SK-N-SH (cell line): ENCODE results near the gene CCDC15. TPM values are rescaled to one million over a fixed set of nuclear protein-coding genes. Genes with fewer than 3 reads are reported as not detected.

ENCODE experiments used
- CTCF ChIA-PET: fragments of 300-600, 350-600 bp; formaldehyde crosslinking; extraction: SDS; loops from one replicate; lab custom pipeline; 2021; lab: Yijun Ruan, JAX
- POLR2A ChIA-PET: fragments of 350-600 bp; sonication (Branson Sonifier 250); formaldehyde crosslinking; extraction: SDS; loops from one replicate; lab custom pipeline; 2020; ENCODE audit warnings: antibody characterized with exemption, inconsistent platforms; lab: Yijun Ruan, JAX
- DNase-seq: peaks from one replicate; pipeline ENCODE4 v3.0.0; 2012
- H2AFZ ChIP-seq: fragments of 200-600 bp; sonication (generic); 2 replicates; pipeline ENCODE4 v1.8.1; 2016; ENCODE audit warnings: antibody characterized with exemption, mild to moderate bottlenecking, low read depth
- H3F3A ChIP-seq: fragments of 200-600 bp; sonication (generic); replicated peaks from 2 replicates; pipeline ENCODE3; 2016; ENCODE audit warnings: antibody characterized with exemption, mild to moderate bottlenecking; ENCODE audit not compliant: insufficient read depth
- H3K27ac ChIP-seq, 2 experiments: fragments of 200-500 bp in 1 of 2; fragments of 200-600 bp in 1 of 2; sonication (Bioruptor generic) in 1 of 2; sonication (generic), shearing (Covaris generic) in 1 of 2; 2 replicates each; pipeline versions ENCODE4 v1.5.1 to v1.6.1; 2014 to 2016; ENCODE audit warnings: low read depth in 2 of 2, inconsistent platforms in 1 of 2, low read length in 1 of 2, mild to moderate bottlenecking in 1 of 2, mixed read lengths in 1 of 2
- H3K27me3 ChIP-seq: fragments of 200-600 bp; sonication (generic), shearing (Covaris generic); 2 replicates; pipeline ENCODE4 v1.6.1; 2016; ENCODE audit warnings: mixed run types; ENCODE audit not compliant: insufficient read depth
- H3K36me3 ChIP-seq, 2 experiments: fragments of 200-500 bp in 1 of 2; fragments of 200-600 bp in 1 of 2; sonication (Bioruptor generic) in 1 of 2; sonication (generic) in 1 of 2; replicated peaks in 1 of 2; 2 replicates each; pipeline versions ENCODE3 to v1.5.1; 2014 to 2016; ENCODE audit warnings: low read length in 1 of 2, mild to moderate bottlenecking in 1 of 2; ENCODE audit not compliant: insufficient read depth in 2 of 2, control insufficient read depth in 1 of 2
- H3K4me1 ChIP-seq, 2 experiments: fragments of 200-500 bp in 1 of 2; fragments of 200-600 bp in 1 of 2; sonication (Bioruptor generic) in 1 of 2; sonication (generic), shearing (Covaris generic) in 1 of 2; 2 replicates each; pipeline versions ENCODE4 v1.5.1 to v1.6.1; 2014 to 2016; ENCODE audit warnings: low read depth in 1 of 2, low read length in 1 of 2, mixed run types in 1 of 2; ENCODE audit not compliant: insufficient read depth in 2 of 2, control insufficient read depth in 1 of 2
- H3K4me2 ChIP-seq: fragments of 200-600 bp; sonication (generic), shearing (Covaris generic); 2 replicates; pipeline ENCODE4 v1.6.1; 2017; ENCODE audit warnings: mixed run types
- H3K4me3 ChIP-seq, 2 experiments: fragments of 200-500 bp in 1 of 2; fragments of 200-600 bp in 1 of 2; sonication (Bioruptor generic) in 1 of 2; sonication (generic), shearing (Covaris generic) in 1 of 2; 2 replicates each; pipeline versions ENCODE4 v1.5.1 to v1.8.1; 2014 to 2016; ENCODE audit warnings: low read depth in 2 of 2, inconsistent platforms in 1 of 2, low read length in 1 of 2, mild to moderate bottlenecking in 1 of 2, mixed read lengths in 1 of 2, moderate library complexity in 1 of 2
- H3K79me2 ChIP-seq: fragments of 200-600 bp; sonication (generic); 2 replicates; pipeline ENCODE4 v1.8.1; 2017; ENCODE audit warnings: mild to moderate bottlenecking; ENCODE audit not compliant: insufficient read depth
- H3K9ac ChIP-seq: fragments of 200-600 bp; sonication (generic); 2 replicates; pipeline ENCODE4 v1.6.1; 2017; ENCODE audit warnings: mixed run types
- H3K9me2 ChIP-seq: fragments of 200-600 bp; sonication (generic); 2 replicates; pipeline ENCODE4 v1.6.1; 2017; ENCODE audit warnings: mixed run types
- H3K9me3 ChIP-seq: fragments of 200-600 bp; sonication (generic); 2 replicates; pipeline ENCODE4 v1.6.1; 2017; ENCODE audit warnings: mixed run types, mild to moderate bottlenecking, moderate library complexity
- H4K20me1 ChIP-seq: fragments of 200-600 bp; sonication (generic); 2 replicates; pipeline ENCODE4 v1.6.1; 2017; ENCODE audit warnings: mild to moderate bottlenecking, mixed run types; ENCODE audit not compliant: insufficient read depth
- CHD2 ChIP-seq: fragments of 150-350 bp; IDR thresholded peaks from 2 replicates; pipeline ENCODE4 v1.6.1; 2018; ENCODE audit warnings: low read length; ENCODE audit not compliant: partially characterized antibody
- ELF1 ChIP-seq: IDR thresholded peaks from 2 replicates; pipeline ENCODE4 v1.4.0; 2012
- EP300 ChIP-seq, 2 experiments: IDR thresholded peaks; 2 replicates each; pipeline versions ENCODE4 v1.4.0 to v1.6.1; 2012; ENCODE audit warnings: borderline replicate concordance in 1 of 2, low read depth in 1 of 2, low read length in 1 of 2
- EZH2phosphoT487 ChIP-seq: fragments of 200-600 bp; sonication (generic); IDR thresholded peaks from 2 replicates; pipeline ENCODE4 v1.6.1; 2017; ENCODE audit warnings: low read depth, mixed run types, mild to moderate bottlenecking, antibody characterized with exemption, moderate library complexity, borderline replicate concordance
- FOSL2 ChIP-seq: IDR thresholded peaks from 2 replicates; pipeline ENCODE4 v1.4.0; 2012; ENCODE audit warnings: low read depth, mild to moderate bottlenecking, moderate library complexity, borderline replicate concordance
- FOXJ3 ChIP-seq: sonication (generic); formaldehyde crosslinking; IDR thresholded peaks from 2 replicates; pipeline ENCODE4 v1.5.1; 2020; ENCODE audit warnings: mild to moderate bottlenecking, missing genetic modification reagents
- FOXM1 ChIP-seq: IDR thresholded peaks from 2 replicates; pipeline ENCODE4 v1.4.0; 2012; ENCODE audit warnings: low read depth, mild to moderate bottlenecking
- GABPA ChIP-seq: IDR thresholded peaks from 2 replicates; pipeline ENCODE4 v1.4.0; 2012; ENCODE audit warnings: low read depth, mild to moderate bottlenecking
- JUND ChIP-seq: IDR thresholded peaks from 2 replicates; pipeline ENCODE4 v1.4.0; 2012
- MEF2A ChIP-seq: IDR thresholded peaks from 2 replicates; pipeline ENCODE4 v1.4.0; 2012; ENCODE audit warnings: low read depth, borderline replicate concordance
- MXI1 ChIP-seq: IDR thresholded peaks from 2 replicates; pipeline ENCODE4 v1.6.1; 2012; ENCODE audit warnings: mild to moderate bottlenecking, low read depth, low read length, improper control_type of control experiment
- NFIC ChIP-seq: IDR thresholded peaks from 2 replicates; pipeline ENCODE4 v1.4.0; 2012; ENCODE audit warnings: borderline replicate concordance
- POLR2AphosphoS5 ChIP-seq: IDR thresholded peaks from 2 replicates; pipeline ENCODE4 v1.6.1; 2012; ENCODE audit warnings: low read depth, low read length
- RAD21 ChIP-seq: IDR thresholded peaks from 2 replicates; pipeline ENCODE4 v1.6.1; 2012; ENCODE audit warnings: mild to moderate bottlenecking, low read length
- RCOR1 ChIP-seq: fragments of 150-350 bp; IDR thresholded peaks from 2 replicates; pipeline ENCODE4 v1.6.1; 2017; ENCODE audit warnings: antibody characterized with exemption, low read length
- RFX5 ChIP-seq: IDR thresholded peaks from 2 replicates; pipeline ENCODE4 v1.6.1; 2012; ENCODE audit warnings: mild to moderate bottlenecking, improper control_type of control experiment, low read length
- SIN3A ChIP-seq: IDR thresholded peaks from 2 replicates; pipeline ENCODE4 v1.6.1; 2012; ENCODE audit warnings: low read depth, mild to moderate bottlenecking, low read length, moderate library complexity, borderline replicate concordance
- SMC3 ChIP-seq: IDR thresholded peaks from 2 replicates; pipeline ENCODE4 v1.6.1; 2012; ENCODE audit warnings: low read depth, low read length, improper control_type of control experiment
- TAF1 ChIP-seq: IDR thresholded peaks from 2 replicates; pipeline ENCODE4 v1.6.1; 2012; ENCODE audit warnings: low read depth, mild to moderate bottlenecking, low read length, moderate library complexity, borderline replicate concordance
- TEAD4 ChIP-seq: IDR thresholded peaks from 2 replicates; pipeline ENCODE4 v1.4.0; 2012; ENCODE audit warnings: mild to moderate bottlenecking, borderline replicate concordance; ENCODE audit not compliant: insufficient read depth
- YY1 ChIP-seq: IDR thresholded peaks from 2 replicates; pipeline ENCODE4 v1.4.0; 2012; ENCODE audit warnings: low read depth, mild to moderate bottlenecking
- WGBS: methylation state at CpG from one replicate; pipeline ENCODE4 v1.1.6; 2017; ENCODE audit warnings: low lambda C conversion rate; 5-methylcytosine and 5-hydroxymethylcytosine counted together
- polyA plus RNA-seq, 3 experiments: library from polyadenylated mRNA; depleted of rRNA; stranded (reverse); fragments of >200 nt; gene quantifications; 2 replicates each; pipeline ENCODE4 v1.2.3, GENCODE V29; 2012
- TF ChIP-seq, protein P1 (sequence below): fragments of 200-600 bp; sonication (generic); IDR thresholded peaks from 2 replicates; pipeline ENCODE4 v1.6.1; 2017; ENCODE audit warnings: antibody characterized with exemption, mild to moderate bottlenecking, moderate library complexity
- TF ChIP-seq, protein P2 (sequence below): IDR thresholded peaks from 2 replicates; pipeline ENCODE4 v1.4.0; 2012; ENCODE audit warnings: low read depth, borderline replicate concordance
- TF ChIP-seq, protein P3 (sequence below): IDR thresholded peaks from 2 replicates; pipeline ENCODE4; 2012

Gene CCDC15
- polyA plus RNA-seq, 1 of the 3 experiments (the other 2 are of a cell fraction) = 0.69 TPM

GRCh38 chr11:125076378-125076945, 122.5 kb downstream of the CCDC15 start:
- H3K36me3 ChIP-seq = no peaks in the 10 kb centered on the region
- ChIA-PET CTCF (interaction anchor here (1.2 to 4.4 kb wide), 4 partner anchors 15 to 431 kb away, joined by 4 to 22 read pairs (median 8); no protein-coding TSS in a partner anchor), POLR2A (no interaction called here)
- H4K20me1 ChIP-seq = no peaks in the 10 kb centered on the region
- no peak overlapping the region for H2AFZ ChIP-seq
- H3K9me2 ChIP-seq = no peaks in the 10 kb centered on the region
- no peaks in the 10 kb centered on the region; a peak in 1 of 4 replicates for H3K4me1 ChIP-seq
- H3K4me2 ChIP-seq = no peak overlapping the region
- no peak overlapping the region for H3K4me3 ChIP-seq
- H3K9me3 ChIP-seq = no peaks in the 10 kb centered on the region
- no peak for TF ChIP-seq GABPA
- TF ChIP-seq JUND = no peak
- TF ChIP-seq RCOR1 = no peak
- TF ChIP-seq CHD2 = no peak
- TF ChIP-seq SMC3 = no peak
- TF ChIP-seq POLR2AphosphoS5 = no peak
- TF ChIP-seq EP300 (IDR thresholded peaks at IDR 0.05; ENCODE audit: borderline replicate concordance in 1 of 2, low read depth in 1 of 2, low read length in 1 of 2) = no peak
- TF ChIP-seq MEF2A = no peak
- no peak for TF ChIP-seq NFIC
- TF ChIP-seq EZH2phosphoT487 = no peak
- TF ChIP-seq, protein P1, sequence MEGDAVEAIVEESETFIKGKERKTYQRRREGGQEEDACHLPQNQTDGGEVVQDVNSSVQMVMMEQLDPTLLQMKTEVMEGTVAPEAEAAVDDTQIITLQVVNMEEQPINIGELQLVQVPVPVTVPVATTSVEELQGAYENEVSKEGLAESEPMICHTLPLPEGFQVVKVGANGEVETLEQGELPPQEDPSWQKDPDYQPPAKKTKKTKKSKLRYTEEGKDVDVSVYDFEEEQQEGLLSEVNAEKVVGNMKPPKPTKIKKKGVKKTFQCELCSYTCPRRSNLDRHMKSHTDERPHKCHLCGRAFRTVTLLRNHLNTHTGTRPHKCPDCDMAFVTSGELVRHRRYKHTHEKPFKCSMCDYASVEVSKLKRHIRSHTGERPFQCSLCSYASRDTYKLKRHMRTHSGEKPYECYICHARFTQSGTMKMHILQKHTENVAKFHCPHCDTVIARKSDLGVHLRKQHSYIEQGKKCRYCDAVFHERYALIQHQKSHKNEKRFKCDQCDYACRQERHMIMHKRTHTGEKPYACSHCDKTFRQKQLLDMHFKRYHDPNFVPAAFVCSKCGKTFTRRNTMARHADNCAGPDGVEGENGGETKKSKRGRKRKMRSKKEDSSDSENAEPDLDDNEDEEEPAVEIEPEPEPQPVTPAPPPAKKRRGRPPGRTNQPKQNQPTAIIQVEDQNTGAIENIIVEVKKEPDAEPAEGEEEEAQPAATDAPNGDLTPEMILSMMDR = no peak
- TF ChIP-seq SIN3A = no peak
- no peak for TF ChIP-seq FOXM1
- no peak for TF ChIP-seq RAD21
- TF ChIP-seq RFX5 = no peak
- TF ChIP-seq, protein P2, sequence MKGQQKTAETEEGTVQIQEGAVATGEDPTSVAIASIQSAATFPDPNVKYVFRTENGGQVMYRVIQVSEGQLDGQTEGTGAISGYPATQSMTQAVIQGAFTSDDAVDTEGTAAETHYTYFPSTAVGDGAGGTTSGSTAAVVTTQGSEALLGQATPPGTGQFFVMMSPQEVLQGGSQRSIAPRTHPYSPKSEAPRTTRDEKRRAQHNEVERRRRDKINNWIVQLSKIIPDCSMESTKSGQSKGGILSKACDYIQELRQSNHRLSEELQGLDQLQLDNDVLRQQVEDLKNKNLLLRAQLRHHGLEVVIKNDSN = no peak
- no peak overlapping the region for H3K9ac ChIP-seq
- no peaks in the 10 kb centered on the region for H3K27me3 ChIP-seq
- no peaks in the 10 kb centered on the region for H3F3A ChIP-seq
- H3K27ac ChIP-seq = no peak overlapping the region
- no peaks in the 10 kb centered on the region for H3K79me2 ChIP-seq
- no peak for DNase-seq
- WGBS = 78% methylated on average over 14 of the region's 14 CpGs

DNA sequence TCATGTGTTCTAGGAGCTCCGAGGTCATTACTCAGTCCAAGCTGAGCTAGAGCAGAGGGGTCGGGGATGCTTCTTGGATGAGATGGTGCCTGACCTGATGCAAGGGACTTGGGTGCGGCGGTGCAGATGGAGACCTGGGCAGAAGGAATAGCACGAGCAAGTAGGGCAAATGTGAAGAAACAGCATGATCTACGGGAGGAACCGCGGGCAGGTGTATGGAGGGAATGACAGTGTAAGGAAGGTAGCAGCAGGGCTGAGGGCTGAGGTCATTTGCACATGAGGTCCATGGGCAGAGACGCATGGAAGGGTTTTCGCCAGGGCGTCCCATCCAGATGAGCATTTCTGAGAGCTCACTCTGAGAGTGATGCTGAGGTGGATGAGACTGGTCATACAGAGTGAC, 124.0 kb downstream of the CCDC15 start:
- H3K4me2 ChIP-seq = no peak overlapping the region
- no peak overlapping the region for H2AFZ ChIP-seq
- H3F3A ChIP-seq = no peaks in the 10 kb centered on the region
- H3K79me2 ChIP-seq = no peaks in the 10 kb centered on the region
- WGBS = 83% methylated on average over 10 of the region's 11 CpGs
- H3K9me2 ChIP-seq = no peaks in the 10 kb centered on the region
- H4K20me1 ChIP-seq = no peaks in the 10 kb centered on the region
- TF ChIP-seq SMC3 (no peak), TAF1 (no peak), RFX5 (no peak), ELF1 (no peak), MXI1 (no peak), FOXM1 (no peak), YY1 (no peak), TEAD4 (no peak), FOSL2 (no peak), FOXJ3 (CRISPR knock-in tag) (no peak)
- TF ChIP-seq, protein P3, sequence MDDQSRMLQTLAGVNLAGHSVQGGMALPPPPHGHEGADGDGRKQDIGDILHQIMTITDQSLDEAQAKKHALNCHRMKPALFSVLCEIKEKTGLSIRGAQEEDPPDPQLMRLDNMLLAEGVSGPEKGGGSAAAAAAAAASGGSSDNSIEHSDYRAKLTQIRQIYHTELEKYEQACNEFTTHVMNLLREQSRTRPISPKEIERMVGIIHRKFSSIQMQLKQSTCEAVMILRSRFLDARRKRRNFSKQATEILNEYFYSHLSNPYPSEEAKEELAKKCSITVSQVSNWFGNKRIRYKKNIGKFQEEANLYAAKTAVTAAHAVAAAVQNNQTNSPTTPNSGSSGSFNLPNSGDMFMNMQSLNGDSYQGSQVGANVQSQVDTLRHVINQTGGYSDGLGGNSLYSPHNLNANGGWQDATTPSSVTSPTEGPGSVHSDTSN = no peak
- TF ChIP-seq, protein P2 = no peak
- TF ChIP-seq, all 33 proteins: peak for 0
- Histone ChIP-seq H3K36me3 (no peaks in the 10 kb centered on the region), H3K9me3 (no peaks in the 10 kb centered on the region), H3K4me3 (no peak overlapping the region), H3K27ac (no peak overlapping the region), H3K9ac (no peak overlapping the region), H3K27me3 (no peaks in the 10 kb centered on the region), H3K4me1 (no peaks in the 10 kb centered on the region)
- POLR2A ChIA-PET = interaction anchor here (0.6 kb wide), 2 partner anchors 17 to 297 kb away, joined by 3 read pairs; no protein-coding TSS in a partner anchor
- CTCF ChIA-PET = interaction anchor here (0.5 to 4.4 kb wide), 11 partner anchors 13 to 433 kb away, joined by 3 to 22 read pairs (median 3); partner anchors contain the start of gene SLC37A2
- no peak for DNase-seq
